ENCODE results near the gene BLTP3B. TPM values are rescaled to one million over a fixed set of nuclear protein-coding genes. Genes with fewer than 3 reads are reported as not detected.

The BLTP3B gene
- total RNA-seq, 1 donor from 2014 or later, result 8.6 TPM

DNA sequence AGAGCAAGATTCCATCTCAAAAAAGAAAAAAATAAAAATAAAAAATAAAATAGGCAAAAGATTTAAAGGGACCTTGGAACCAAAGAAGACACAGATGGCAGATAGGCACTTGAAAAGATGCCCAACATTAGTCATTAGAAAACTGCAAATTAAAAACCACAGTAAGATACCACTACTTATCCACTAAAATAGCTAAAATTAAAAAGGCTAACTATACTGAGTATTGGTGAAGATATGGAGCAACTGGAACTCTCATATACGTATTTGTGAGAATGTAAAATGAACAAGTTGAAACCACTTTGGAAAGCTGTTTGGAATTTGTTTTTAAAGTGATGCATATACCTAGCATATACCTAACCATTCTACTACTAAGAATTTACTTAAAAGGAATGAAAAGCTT is 22.3 kb downstream of the BLTP3B start:
- DNase-seq (ENCODE audit: extremely low read depth, low read depth, low spot score), result no peak

- no peak for DNase-seq (ENCODE audit: extremely low read depth, low read depth, low spot score)
Observed at GRCh38 chr12:100115291-100115690, 27.4 kb downstream of the BLTP3B start.

DNA sequence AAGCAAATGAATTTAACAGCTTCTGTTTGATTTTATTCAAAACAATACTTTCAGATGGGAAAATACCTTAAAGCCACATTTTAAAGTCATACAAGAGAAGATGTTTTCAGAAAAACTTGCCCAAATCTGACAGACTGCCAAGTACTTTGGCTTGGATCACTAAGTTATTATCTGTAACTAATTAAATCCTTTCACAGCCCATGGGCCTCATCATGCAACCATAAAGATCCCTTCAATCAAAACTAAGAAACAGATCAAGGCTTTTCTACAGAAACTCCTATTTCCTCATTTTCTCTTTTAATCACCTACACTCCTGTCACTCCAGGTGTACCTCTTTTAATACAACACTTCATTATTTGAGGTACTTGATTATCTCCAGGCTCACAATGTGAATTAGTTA is 28.1 kb downstream of the BLTP3B start:
- DNase-seq (ENCODE audit: extremely low read depth, low read depth, low spot score), result no peak

- no peak for DNase-seq (ENCODE audit: extremely low read depth, low read depth, low spot score)
Observed at GRCh38 chr12:100110276-100110675, 32.4 kb downstream of the BLTP3B start.

DNA sequence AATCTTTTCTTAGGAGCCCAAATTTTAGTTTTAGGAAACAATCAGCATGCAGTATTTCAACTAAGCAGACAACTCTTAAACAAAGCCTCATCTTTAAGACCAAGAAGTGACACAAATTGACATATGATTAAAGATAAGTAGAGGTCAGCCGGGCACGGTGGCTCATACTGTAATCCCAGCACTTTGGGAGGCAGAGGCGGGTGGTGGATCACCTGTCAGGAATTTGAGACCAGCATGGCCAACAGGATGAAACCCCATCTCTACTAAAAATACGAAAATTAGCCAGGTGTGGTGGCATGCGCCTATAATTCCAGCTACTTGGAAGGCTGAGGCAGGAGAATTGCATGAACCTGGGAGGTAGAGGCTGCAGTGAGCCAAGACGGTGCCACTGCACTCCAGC is 35.8 kb downstream of the BLTP3B start:
- DNase-seq (ENCODE audit: extremely low read depth, low read depth, low spot score), result no peak

- DNase-seq (ENCODE audit: extremely low read depth, low read depth, low spot score), result no peak
Observed at GRCh38 chr12:100105661-100106060, 37.0 kb downstream of the BLTP3B start.

GRCh38 chr12:100101000-100101399 is 41.7 kb downstream of the BLTP3B start:
- DNase-seq (ENCODE audit: extremely low read depth, low read depth, low spot score), result no peak

Other genes starting within 250 kb of the BLTP3B start
- not detected in 2 replicates for gene ANKS1B, start 157.9 kb downstream of the BLTP3B start, total RNA-seq
- 11.9 and 14.1 TPM in 2 replicates for gene ACTR6, start 57.9 kb upstream of the BLTP3B start, total RNA-seq
- gene DEPDC4, start 124.2 kb upstream of the BLTP3B start, total RNA-seq, result 0.15 and 0.41 TPM in 2 replicates
- gene SCYL2, start 124.3 kb upstream of the BLTP3B start, total RNA-seq, result 41.9 and 59.4 TPM in 2 replicates
- gene SLC17A8, start 214.2 kb upstream of the BLTP3B start, total RNA-seq, result not detected in 2 replicates

Measured in glomerular endothelial cell (primary cell).